HEK293 (cell line): ENCODE results near the gene CDKAL1.

Experiments
- ZBTB20 ChIP-seq: fragments of 450-650 bp; formaldehyde crosslinking; IDR thresholded peaks from 2 replicates; pipeline ENCODE4 v1.5.1; 2016; ENCODE audit warnings: missing biosample characterization, missing genetic modification characterization
- ZFHX2 ChIP-seq: fragments of 450-650 bp; formaldehyde crosslinking; conservative IDR thresholded peaks from 2 replicates; pipeline ENCODE4 v1.5.1; 2016; ENCODE audit warnings: missing biosample characterization, missing genetic modification characterization

DNA sequence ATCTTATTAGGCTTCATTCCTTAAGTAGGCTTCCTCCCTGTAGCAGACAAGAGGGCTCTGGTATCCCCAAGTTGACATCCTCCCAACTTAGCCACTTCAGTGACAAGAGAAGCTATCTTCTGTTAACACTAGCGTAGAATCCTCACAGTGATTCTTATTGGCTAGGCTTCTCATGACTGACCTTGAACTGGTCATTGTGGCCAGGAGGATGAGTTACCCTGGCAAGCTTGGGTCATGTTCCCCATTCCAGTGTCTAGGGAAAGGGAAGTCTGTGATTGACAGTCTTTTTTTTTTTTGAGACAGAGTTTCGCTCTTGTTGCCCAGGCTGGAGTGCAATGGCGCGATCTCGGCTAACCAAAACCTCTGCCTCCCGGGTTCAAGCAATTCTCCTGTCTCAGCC is 7.1 kb downstream of the CDKAL1 start:
- TF ChIP-seq ZBTB20 (tag by site-specific recombination) (no peak), ZFHX2 (no peak)
